ENCODE results near the gene TUBB2A. TPM values are rescaled to one million over a fixed set of nuclear protein-coding genes. Genes with fewer than 3 reads are reported as not detected.

The TUBB2A gene
- total RNA-seq, 1 donor from 2014 or later: 223 TPM

GRCh38 chr6:3165631-3166534 lies 8.5 kb upstream of the TUBB2A start:
- no peak for TF ChIP-seq CTCF (IDR thresholded peaks at IDR 0.05)
- peaks cover 31% of the 10 kb centered on the region for H3K4me1 Mint-ChIP-seq (ENCODE audit: low read depth)
- no peaks in the 10 kb centered on the region for H3K27me3 Mint-ChIP-seq (ENCODE audit: low read depth)
- DNase-seq (ENCODE audit: low spot score): no peak
- no peaks in the 10 kb centered on the region for H3K9me3 Mint-ChIP-seq (ENCODE audit: low read depth)
- no peak overlapping the region for H3K4me3 Mint-ChIP-seq (ENCODE audit: unreplicated experiment)
- no peaks in the 10 kb centered on the region for H3K36me3 Mint-ChIP-seq (ENCODE audit: low read depth)
- H3K27ac Mint-ChIP-seq (ENCODE audit: unreplicated experiment): peak overlapping the region; percentile 55

GRCh38 chr6:3164388-3164787 lies 7.0 kb upstream of the TUBB2A start:
- no peaks in the 10 kb centered on the region for H3K36me3 Mint-ChIP-seq (ENCODE audit: low read depth)
- peaks cover 42% of the 10 kb centered on the region for H3K4me1 Mint-ChIP-seq (ENCODE audit: low read depth)
- H3K9me3 Mint-ChIP-seq (ENCODE audit: low read depth): no peaks in the 10 kb centered on the region
- no peak for TF ChIP-seq CTCF (IDR thresholded peaks at IDR 0.05)
- H3K4me3 Mint-ChIP-seq (ENCODE audit: unreplicated experiment): no peak overlapping the region
- DNase-seq (ENCODE audit: low spot score): no peak
- no peaks in the 10 kb centered on the region for H3K27me3 Mint-ChIP-seq (ENCODE audit: low read depth)
- no peak overlapping the region for H3K27ac Mint-ChIP-seq (ENCODE audit: unreplicated experiment)

DNA sequence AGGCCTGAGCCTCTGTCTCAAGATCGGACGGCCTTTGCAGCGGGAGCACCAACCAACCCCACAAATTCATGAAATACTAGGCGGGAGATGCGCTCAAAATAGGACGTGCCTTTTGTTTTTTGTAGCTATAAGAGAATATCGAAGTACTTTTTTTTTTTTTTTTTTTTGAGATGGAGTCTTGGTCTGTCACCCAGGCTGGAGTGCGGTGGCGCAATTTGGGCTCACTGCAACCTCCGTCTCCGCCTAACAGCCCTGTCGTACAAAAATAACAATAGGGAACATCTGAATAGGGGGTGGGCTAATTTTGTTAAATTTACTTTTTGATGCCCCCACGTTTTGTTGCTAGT lies 5.9 kb upstream of the TUBB2A start:
- no peak for TF ChIP-seq CTCF (IDR thresholded peaks at IDR 0.05)
- Mint-ChIP-seq H3K4me3 (ENCODE audit: unreplicated experiment) (peak overlapping the region; percentile 73), H3K4me1 (ENCODE audit: low read depth) (peaks cover 42% of the 10 kb centered on the region), H3K9me3 (ENCODE audit: low read depth) (no peaks in the 10 kb centered on the region), H3K36me3 (ENCODE audit: low read depth) (no peaks in the 10 kb centered on the region), H3K27ac (ENCODE audit: unreplicated experiment) (peak overlapping the region; percentile 85), H3K27me3 (ENCODE audit: low read depth) (no peaks in the 10 kb centered on the region)
- no peak for DNase-seq (ENCODE audit: low spot score)

DNA sequence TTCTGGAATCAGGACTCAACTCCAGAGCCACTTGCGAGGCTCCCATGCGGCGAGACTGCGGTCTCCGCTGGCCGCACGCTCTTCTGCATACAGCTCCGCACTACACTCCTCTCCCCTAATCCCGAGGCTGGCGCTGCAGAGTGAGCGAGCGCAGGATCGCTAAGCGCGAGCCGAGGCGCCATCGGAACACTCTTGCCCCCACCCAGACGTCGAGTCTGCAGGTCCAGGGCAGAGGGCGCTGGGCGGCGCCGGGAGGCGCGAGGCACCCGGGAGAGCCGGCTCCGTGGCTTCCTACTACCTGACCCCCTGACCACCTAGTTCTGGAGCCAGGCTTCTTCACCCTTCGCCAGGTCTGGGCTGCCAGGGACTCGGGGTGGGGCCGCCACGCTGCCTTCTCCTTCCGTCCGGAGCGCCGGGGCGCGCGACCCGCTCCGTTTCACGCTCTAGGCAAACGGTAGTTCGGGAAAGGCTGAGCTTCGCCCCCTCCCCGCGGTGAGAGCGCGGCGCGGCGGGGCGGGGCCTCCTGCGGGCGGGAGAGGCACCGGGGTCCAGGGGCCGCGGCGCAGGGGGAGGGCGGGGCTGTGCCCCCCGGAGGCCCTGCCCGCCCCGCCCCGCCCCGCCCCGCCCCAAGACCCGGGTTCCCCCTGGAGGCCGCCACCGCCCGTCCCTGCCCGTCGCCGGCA lies 5.4 kb upstream of the TUBB2A start:
- Mint-ChIP-seq H3K36me3 (ENCODE audit: low read depth) (no peaks in the 10 kb centered on the region), H3K27ac (ENCODE audit: unreplicated experiment) (peak overlapping the region; percentile 97), H3K4me3 (ENCODE audit: unreplicated experiment) (peak overlapping the region; percentile 85), H3K4me1 (ENCODE audit: low read depth) (peaks cover 42% of the 10 kb centered on the region), H3K27me3 (ENCODE audit: low read depth) (no peaks in the 10 kb centered on the region), H3K9me3 (ENCODE audit: low read depth) (no peaks in the 10 kb centered on the region)
- no peak for DNase-seq (ENCODE audit: low spot score)
- peak; percentile 44 for TF ChIP-seq CTCF (IDR thresholded peaks at IDR 0.05)

DNA sequence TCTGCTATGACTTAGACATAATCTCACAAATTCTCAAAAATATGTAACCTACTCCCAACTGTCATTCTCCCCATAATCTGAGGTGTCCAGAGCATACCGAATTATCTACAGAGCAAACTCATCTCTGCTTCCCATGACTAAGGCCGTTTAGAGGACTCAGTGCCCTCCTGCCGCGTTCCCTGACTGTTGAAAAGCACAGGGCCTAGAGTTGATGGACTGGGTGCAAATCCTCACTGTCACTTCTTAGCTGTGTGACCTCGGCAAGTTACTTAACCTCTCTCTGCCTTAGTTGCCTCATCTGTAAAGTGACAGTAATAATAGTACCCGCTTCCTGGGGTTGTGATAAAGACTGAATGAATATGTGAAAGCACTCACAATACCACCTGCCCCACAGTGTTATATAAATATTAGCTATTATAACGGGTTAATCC lies 4.7 kb upstream of the TUBB2A start:
- Mint-ChIP-seq H3K4me3 (ENCODE audit: unreplicated experiment) (peak overlapping the region; percentile 85), H3K9me3 (ENCODE audit: low read depth) (no peaks in the 10 kb centered on the region), H3K27ac (ENCODE audit: unreplicated experiment) (peak overlapping the region; percentile 97), H3K36me3 (ENCODE audit: low read depth) (no peaks in the 10 kb centered on the region), H3K27me3 (ENCODE audit: low read depth) (no peaks in the 10 kb centered on the region), H3K4me1 (ENCODE audit: low read depth) (peaks cover 42% of the 10 kb centered on the region)
- no peak for DNase-seq (ENCODE audit: low spot score)
- no peak for TF ChIP-seq CTCF (IDR thresholded peaks at IDR 0.05)
